ENCODE measurements around the gene MC3R.

MC3R gene

DNA sequence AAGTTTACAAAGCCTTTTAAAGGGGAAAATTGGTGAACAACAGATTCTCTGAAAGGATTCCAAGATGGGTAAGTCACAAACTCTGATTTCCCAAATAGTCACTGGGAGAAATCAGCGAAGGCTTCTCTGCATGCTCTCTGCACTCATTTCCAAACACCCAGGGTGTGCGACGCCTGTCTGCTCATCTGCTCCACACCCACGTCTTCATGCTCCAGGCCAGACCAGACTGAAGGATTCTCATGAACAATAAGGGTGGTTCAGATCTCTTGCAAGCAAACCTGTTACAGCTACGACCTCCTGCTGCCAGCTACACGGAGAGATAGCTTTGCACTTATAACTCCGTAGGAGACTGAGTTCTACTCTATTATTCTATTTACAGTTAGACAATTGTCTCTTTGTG is 1.4 kb downstream of the MC3R start:
- no peak for DNase-seq (ENCODE audit: low read depth)

DNA sequence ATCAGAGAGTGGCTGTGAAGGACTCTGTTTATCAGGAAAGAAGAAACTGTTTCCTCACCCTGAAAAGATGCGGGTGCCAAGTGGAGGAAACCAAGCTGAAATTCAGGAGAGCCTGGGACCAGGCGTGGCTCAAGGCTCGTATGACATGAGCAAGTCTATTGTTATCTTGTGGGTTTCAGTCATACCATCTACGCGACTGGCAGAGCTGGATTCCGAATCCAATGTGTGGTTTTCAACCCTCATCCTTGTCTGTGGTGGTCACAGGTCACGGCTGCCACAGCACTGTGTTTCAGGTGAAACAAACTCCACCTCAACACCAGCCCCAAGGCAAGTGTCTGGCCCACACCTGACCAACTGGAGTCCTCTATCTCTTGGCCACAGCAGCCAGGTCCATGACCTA is 9.1 kb downstream of the MC3R start:
- no peak for DNase-seq (ENCODE audit: low read depth)

DNA sequence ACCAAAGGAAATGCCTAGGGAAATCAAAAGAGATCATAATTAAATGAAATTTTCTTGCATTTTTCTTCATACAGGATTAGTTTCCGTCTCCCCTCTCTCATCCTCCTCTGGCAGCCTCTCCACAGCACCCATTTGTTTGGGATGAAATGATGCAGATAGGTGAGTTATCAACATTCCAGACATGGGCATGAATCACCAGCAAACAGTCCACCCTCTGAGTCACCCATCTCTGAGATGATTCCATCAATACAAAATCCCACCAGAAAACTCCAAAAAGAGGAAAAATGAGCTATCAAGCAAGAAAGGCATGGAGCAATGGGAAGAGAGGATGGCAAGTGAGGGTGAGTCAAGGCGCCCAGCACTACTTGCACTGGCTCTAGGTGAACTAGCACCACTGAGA is 11.4 kb downstream of the MC3R start:
- no peak for DNase-seq (ENCODE audit: low read depth)

DNA sequence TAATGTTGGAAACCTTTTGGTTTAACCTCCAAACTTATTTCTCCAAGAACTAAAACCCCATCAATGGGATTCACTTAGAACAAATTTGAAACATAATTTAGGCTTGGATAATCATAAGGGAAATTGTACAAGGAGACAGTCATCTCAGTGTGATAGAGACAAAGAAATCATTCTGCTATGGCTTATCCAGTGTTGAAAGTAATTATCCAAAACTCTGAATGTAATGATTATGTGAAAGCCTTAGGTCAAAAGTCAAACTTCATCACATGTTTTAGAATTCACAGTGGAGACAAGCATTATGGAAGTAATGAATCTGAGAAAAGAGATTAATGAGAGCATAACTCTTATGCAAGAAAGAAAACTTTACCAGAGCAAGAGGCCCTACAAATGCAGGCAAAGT is 20.0 kb downstream of the MC3R start:
- no peak for DNase-seq (ENCODE audit: low read depth)

DNA sequence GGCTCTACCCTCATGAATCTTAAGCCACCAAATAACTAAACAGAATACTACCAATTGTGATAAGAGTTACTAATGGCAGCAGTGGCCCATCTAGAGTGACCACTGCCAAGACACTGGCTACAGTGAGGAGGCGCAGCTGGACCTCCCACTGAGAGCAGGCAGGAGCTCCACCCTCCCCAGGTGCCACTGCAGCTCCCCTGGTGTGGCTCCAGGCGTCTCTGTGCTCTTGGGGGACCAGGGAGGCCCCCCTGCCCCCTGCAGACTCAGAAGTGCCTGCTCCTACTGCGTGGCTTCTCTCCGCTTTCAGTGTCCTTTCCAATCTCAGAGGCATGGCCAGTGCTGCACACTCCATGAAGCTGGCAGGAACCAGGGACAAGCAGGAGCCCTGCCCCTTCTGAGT is 23.4 kb downstream of the MC3R start:
- no peak for DNase-seq (ENCODE audit: low read depth)

DNA sequence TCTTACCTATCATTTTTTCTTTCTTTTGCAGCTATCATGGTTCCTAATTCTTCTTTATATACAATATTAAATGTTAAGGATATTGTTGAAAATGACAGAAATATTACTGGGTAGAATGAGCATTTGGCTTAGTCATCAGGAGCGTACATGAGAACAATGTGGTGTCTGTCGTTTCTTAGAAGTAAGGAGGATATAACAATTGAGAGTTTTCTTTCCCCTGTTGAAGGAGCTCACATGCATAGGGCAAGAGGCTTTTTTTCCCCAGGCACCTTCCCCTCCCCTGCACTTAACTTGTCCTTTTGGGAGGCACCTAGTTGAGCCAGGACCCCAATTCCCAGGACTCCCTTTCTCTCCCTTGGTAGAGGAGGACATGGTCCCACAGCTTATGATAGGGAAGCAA is 25.0 kb downstream of the MC3R start:
- no peak for DNase-seq (ENCODE audit: low read depth)

DNA sequence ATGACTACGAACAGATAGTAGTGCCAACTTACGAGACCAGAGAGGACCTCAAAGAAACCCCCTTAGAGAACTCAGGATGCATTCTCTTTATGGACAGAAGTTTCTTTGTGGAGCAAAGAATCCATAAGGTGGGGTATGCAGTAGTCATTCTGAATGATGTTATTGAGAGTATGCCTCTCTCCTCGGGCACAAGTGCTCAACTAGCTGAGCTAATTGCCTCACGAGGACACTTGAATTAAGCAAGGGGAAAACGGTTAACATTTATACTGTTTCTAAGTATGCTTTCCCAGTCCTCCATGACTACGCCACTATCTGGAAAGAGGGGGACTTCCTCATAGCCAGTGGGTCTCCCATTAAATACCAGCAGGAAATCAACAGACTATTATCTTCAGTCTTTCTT is 25.6 kb downstream of the MC3R start:
- DNase-seq (ENCODE audit: low read depth): no peak

DNA sequence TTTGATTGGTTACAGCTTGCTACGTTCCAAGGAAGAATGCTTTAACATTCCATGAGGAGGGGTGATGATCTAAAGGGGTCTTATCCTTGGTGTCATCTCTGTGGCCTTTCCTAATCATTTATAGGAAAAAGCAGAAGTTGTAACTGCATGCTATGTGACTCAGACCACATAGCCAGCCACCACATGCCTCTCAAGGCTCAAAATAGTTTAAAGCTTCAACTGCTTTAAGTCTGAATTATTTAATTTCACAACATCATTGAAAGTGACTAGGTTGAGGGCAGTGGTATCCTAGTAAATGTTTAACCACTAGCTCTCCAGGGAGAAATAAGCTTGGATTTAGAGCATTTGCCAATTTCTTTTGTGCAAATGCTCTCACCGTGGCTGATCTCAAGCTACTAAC is 29.7 kb downstream of the MC3R start:
- DNase-seq (ENCODE audit: low read depth): no peak

DNA sequence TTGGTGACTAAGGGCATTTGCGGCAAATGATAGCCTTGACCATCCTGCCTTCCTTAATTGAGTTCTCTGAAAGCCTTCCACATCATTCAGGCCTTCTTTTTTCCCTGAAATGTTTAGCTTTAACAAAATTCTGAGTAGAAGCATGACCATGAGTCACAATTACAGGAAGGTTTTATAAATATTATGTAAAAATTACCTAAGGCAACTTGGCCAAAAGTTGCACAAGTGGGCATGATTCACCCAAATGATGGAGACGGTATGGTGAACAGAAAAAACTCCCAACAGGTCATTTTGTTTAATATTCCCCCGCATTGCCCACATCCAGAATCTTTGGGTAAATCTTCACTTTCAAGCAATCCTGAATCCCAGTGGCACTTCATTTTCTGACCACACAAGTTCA is 37.0 kb downstream of the MC3R start:
- no peak for DNase-seq (ENCODE audit: low read depth)

DNA sequence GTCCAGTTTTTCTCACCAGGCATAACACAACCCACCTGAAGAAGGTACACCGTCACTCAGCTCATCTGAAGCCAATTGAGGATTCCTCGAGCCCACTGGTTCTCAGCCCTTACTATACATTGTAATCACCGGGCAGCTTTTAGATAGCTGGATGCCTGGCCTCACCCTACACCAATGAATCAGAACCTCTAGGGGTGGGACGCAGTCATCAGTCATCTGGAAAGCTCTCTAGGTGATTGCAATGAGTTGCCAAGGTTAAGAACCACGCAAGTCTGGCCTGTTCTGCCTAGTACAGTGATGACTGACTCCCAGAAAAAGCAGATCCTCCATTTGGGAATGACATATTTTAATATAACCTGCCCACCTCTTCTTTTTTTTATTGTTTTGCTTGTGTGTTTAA is 41.1 kb downstream of the MC3R start:
- DNase-seq (ENCODE audit: low read depth): no peak

DNA sequence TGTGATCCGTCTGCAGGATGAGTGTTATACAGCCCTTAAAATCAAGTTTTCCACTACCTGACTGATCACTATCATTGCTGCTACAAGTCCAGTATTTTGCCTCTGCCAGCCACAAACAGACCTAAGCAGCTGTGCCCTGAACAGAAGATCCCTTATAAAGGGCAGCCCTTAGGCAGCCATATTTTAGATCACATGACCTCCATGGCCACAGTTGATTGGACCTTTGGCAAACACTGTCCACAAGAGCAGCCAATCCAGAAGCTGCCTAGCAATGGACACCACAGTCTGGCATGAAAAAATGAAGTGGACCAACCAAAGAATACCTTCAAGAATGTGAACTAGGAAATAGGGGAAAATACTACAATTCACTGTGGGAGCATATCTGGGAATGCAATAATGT is 50.8 kb downstream of the MC3R start:
- no peak for DNase-seq (ENCODE audit: low read depth)
